HCEC 1CT (cell line): ENCODE measurements around the gene ZBTB40.

ENCODE experiments used
- DNase-seq: peaks from one replicate; pipeline ENCODE4 v3.0.0-alpha.2; 2017

Gene ZBTB40

GRCh38 chr1:22509815-22510214 lies 58.2 kb downstream of the ZBTB40 start:
- no peak for DNase-seq

- no peak for DNase-seq
Observed at GRCh38 chr1:22512873-22513272, 61.2 kb downstream of the ZBTB40 start.

- DNase-seq = no peak
Observed at GRCh38 chr1:22516906-22517571, 65.4 kb downstream of the ZBTB40 start.

GRCh38 chr1:22517956-22518355 lies 66.3 kb downstream of the ZBTB40 start:
- DNase-seq = no peak

GRCh38 chr1:22518379-22518778 lies 66.7 kb downstream of the ZBTB40 start:
- no peak for DNase-seq

GRCh38 chr1:22520871-22521270 lies 69.2 kb downstream of the ZBTB40 start:
- DNase-seq = no peak

- DNase-seq = no peak
Observed at GRCh38 chr1:22521692-22522091, 70.0 kb downstream of the ZBTB40 start.

- DNase-seq = no peak
Observed at GRCh38 chr1:22522221-22522743, 70.6 kb downstream of the ZBTB40 start.

- no peak for DNase-seq
Observed at GRCh38 chr1:22524481-22524880, 72.8 kb downstream of the ZBTB40 start.

- no peak for DNase-seq
Observed at GRCh38 chr1:22525211-22525610, 73.6 kb downstream of the ZBTB40 start.

GRCh38 chr1:22525646-22526045 lies 74.0 kb downstream of the ZBTB40 start:
- no peak for DNase-seq

GRCh38 chr1:22526098-22526497 lies 74.4 kb downstream of the ZBTB40 start:
- DNase-seq = no peak

- no peak for DNase-seq
Observed at GRCh38 chr1:22526677-22527076, 75.0 kb downstream of the ZBTB40 start.

GRCh38 chr1:22527122-22527521 lies 75.5 kb downstream of the ZBTB40 start:
- no peak for DNase-seq

GRCh38 chr1:22527555-22528296 lies 76.1 kb downstream of the ZBTB40 start:
- DNase-seq = no peak

GRCh38 chr1:22528451-22528850 lies 76.8 kb downstream of the ZBTB40 start:
- no peak for DNase-seq

- DNase-seq = no peak
Observed at GRCh38 chr1:22529901-22530621, 78.4 kb downstream of the ZBTB40 start.

- no peak for DNase-seq
Observed at GRCh38 chr1:22530715-22531114, 79.1 kb downstream of the ZBTB40 start.

GRCh38 chr1:22531251-22531650 lies 79.6 kb downstream of the ZBTB40 start:
- no peak for DNase-seq

- no peak for DNase-seq
Observed at GRCh38 chr1:22533244-22533895, 81.7 kb downstream of the ZBTB40 start.

GRCh38 chr1:22534951-22535350 lies 83.3 kb downstream of the ZBTB40 start:
- DNase-seq = no peak

- no peak for DNase-seq
Observed at GRCh38 chr1:22535399-22535798, 83.7 kb downstream of the ZBTB40 start.

- peak; percentile 18 for DNase-seq
Observed at GRCh38 chr1:22536506-22536905, 84.9 kb downstream of the ZBTB40 start.
